HG02759 (cell line): ENCODE results near the gene PRKAR1A.
A peak's percentile ranks its signal among the peaks of the same experiment; 100 is the strongest.
"Not testable (repeated sequence)": the region's sequence is repeated elsewhere in the genome, so short reads cannot be mapped to it uniquely, and the experiment has no call there.

Experiments
- ATAC-seq: cut with Tn5 transposase; IDR thresholded peaks from one replicate; pipeline ENCODE4 v1.9.1; 2021; ENCODE audit warnings: mild to moderate bottlenecking, moderate library complexity; ENCODE audit not compliant: unreplicated experiment

The PRKAR1A gene

GRCh38 chr17:68511254-68511670, 968 bp upstream of the PRKAR1A start:
- no peak for ATAC-seq

GRCh38 chr17:68511671-68512246, 471 bp upstream of the PRKAR1A start:
- peak; percentile 50 for ATAC-seq

- ATAC-seq, result no peak
Measured at GRCh38 chr17:68512960-68513474, 787 bp downstream of the PRKAR1A start.

DNA sequence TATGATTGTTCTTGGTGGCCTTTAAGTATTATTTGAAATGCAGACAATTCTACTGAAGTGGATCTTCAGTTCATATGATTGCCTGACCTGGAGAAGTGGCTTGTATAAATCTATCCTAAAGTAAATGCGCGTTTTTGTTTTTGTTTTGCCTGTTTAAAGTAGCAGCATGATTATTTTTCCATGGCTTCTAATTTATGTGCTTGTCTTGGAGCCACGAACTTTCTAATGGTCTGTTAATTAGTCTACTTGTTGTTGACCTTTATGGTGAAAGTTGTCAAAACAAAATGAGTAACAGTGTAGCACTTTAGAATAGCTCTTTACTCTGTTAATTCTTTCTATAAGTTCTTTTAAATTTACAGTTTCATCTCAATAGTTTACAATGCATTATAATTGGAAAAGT, 1.7 kb downstream of the PRKAR1A start:
- ATAC-seq, result no peak

DNA sequence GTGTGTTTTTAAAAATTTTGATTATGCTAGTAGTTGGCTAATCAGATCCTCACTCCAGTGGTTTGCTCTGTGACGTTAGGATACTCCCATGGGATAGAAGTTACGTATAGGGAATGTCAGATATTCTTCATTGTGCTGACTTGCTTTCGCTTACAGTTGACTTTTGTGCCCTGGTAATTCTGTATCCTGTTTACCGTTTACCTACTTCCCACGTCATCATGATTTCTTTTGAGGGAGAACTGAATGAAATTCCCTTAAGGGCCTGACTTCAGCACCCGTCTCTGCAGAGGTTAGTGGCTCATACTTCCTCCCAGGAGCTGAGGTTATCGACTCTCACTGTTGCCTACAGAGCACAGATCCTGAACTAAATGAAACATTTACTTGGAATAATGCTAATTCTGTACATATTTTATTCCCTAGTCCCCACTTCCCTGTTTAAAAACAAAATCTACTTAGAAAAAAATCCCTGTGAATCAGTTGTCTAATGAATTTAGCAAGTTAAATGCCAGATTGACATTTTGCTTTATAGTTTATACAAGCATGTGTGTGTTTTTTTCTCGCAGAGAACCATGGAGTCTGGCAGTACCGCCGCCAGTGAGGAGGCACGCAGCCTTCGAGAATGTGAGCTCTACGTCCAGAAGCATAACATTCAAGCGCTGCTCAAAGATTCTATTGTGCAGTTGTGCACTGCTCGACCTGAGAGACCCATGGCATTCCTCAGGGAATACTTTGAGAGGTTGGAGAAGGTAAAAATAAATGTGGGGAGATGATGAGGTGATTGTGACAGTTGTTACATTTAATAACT, 2.8 kb downstream of the PRKAR1A start:
- ATAC-seq, result no peak

GRCh38 chr17:68516732-68517131, 4.5 kb downstream of the PRKAR1A start:
- ATAC-seq, result no peak

- not testable (repeated sequence) for ATAC-seq
Measured at GRCh38 chr17:68517605-68518004, 5.4 kb downstream of the PRKAR1A start.

GRCh38 chr17:68518063-68518815, 6.0 kb downstream of the PRKAR1A start:
- ATAC-seq, result no peak

DNA sequence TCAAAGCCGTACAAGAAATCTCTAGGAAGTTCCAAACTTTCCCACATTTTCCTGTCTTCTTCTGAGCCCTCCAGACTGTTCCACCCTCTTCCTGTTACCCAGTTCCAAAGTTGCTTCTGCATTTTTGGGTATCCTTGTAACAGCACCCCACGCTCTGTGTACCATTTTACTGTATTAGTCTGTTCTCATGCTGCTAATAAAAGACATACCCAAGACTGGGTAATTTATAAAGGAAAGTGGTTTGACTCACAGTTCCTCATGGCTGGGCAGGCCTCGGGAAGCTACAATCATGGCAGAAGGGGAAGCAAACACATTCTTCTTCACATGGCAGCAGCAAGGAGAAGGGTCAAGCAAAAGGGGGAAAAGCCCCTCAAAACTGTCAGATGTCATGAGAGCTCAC, 6.8 kb downstream of the PRKAR1A start:
- not testable (repeated sequence) for ATAC-seq

GRCh38 chr17:68519911-68520310, 7.7 kb downstream of the PRKAR1A start:
- ATAC-seq, result no peak

- no peak for ATAC-seq
Measured at GRCh38 chr17:68522266-68522665, 10.0 kb downstream of the PRKAR1A start.

GRCh38 chr17:68526548-68526947, 14.3 kb downstream of the PRKAR1A start:
- no peak for ATAC-seq

- no peak for ATAC-seq
Measured at GRCh38 chr17:68527314-68527713, 15.1 kb downstream of the PRKAR1A start.

DNA sequence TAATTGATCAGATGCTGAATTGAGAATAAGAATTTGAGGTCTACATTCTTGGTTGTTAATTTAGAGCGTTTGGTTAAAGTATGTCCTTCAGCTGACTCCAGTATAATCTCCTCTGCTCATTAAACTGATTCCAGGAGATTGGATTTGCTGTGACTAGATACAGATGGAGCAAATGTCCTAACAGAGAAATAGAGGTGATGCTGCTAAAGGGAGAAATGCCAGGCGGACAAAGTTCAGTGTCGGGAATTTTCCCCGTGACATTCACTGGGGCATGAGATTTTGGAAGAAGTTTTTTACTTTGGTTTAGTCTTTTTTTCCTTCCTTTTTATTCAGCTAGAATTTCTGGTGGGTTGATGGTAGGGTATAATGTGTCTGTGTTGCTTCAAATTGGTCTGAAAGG, 19.0 kb downstream of the PRKAR1A start:
- ATAC-seq, result no peak

DNA sequence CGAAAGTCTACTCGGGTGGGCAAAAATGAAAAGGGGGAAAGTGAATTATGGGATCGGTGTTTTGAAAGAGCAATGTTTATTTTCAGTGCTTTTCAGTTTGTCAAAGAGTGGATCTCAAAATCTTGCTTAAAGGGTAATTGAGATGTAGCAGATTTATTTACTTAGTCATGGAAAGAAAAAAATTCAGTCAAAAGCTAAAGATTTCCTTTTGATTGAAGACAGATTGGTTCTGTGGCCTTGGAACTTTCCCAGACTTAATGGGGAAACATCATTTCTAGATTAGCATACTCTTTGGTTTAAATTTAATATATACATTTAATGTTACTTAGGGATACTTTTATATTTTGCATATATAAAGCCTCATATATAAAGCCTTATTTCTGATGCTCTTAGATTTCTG, 20.6 kb downstream of the PRKAR1A start:
- ATAC-seq, result no peak

GRCh38 chr17:68533887-68534694, 21.9 kb downstream of the PRKAR1A start:
- ATAC-seq, result no peak

GRCh38 chr17:68534695-68535088, 22.5 kb downstream of the PRKAR1A start:
- no peak for ATAC-seq

DNA sequence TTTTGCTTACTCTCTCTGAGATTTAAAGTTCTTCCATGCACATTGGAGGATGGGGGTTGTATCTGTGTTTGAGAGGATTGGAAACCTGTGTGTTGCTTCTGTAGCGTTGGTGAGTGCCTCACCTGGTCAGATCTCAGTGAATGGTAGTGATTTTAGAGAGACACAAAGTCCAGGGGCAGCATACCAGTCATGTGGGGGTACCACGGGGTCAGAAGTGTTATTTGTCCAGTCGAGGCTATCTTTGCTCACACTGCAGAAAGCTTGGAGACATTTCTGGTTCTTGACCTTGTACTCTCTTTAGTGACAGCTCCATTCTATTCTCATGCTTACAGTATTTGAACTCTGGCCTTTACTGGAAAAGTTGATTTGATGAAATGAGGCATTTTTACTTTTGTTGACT, 23.7 kb downstream of the PRKAR1A start:
- ATAC-seq, result no peak

DNA sequence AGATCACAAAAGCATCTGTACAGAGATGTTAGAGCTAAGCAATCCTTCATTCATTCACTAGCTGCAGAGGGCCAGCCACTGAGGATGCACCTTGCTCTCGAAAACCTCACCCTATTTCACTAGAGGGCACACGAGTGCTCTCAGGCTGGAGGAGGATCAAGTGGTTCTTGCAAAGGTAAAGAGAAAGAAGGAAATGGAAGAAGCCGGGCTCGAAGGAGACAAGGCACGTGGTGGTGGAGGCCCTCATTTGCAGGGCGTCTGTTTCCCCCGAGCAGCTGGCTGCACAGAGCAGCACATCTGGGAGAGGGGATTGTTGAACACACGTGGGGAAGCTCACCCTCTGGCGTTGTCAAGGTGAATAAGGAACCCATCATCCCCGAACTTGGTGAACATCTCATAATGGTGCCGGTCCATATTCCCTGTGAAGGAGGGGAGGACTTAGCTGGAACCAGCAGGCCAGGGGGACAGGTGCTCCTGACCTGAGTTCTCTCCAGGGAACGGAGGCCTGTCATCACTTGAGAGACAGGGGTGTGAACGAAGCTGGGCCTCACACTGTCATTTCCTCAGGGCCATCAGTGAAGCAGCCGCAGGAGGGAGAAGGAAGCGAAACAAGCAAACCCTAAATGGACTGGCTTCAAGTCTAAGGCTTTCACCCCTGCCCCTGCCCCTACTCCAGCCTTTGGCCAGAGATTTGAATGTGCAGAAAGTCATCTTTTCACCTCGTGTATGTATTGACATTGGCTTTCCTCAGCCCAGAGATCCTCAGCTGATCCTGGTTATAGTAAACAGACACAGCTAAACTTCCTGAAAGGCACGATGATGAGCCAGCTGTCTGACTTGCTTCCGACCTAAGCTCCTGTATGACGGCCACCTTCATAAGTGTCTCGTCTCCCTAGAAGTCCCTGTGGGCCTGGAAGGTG, 27.6 kb downstream of the PRKAR1A start:
- ATAC-seq, result no peak

DNA sequence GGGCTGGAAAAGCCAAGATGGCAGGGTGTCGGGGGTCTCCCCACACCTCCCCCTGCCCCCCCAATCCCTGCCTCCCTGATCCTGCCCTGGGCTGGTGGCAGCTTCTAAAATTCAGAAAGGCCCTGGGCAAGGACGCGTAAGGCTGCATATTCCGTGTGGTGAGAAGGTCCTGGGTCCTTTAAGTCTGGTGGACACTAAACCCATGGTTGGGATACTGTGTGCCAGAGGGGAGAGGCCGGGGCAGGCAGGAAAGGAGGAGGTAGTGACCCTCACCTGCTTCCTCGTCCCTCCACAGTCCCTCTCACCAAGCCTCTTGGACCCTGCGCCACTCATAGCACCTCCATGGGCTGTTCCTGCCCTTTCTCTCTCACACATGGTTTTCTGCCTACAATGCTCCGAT, 28.8 kb downstream of the PRKAR1A start:
- ATAC-seq, result no peak
